SK-N-SH (cell line): ENCODE measurements around the gene STIM1. TPM values are rescaled to one million over a fixed set of nuclear protein-coding genes. Genes with fewer than 3 reads are reported as not detected.

ENCODE experiments used
- CTCF ChIA-PET: fragments of 300-600, 350-600 bp; formaldehyde crosslinking; extraction: SDS; loops from one replicate; lab custom pipeline; 2021; lab: Yijun Ruan, JAX
- POLR2A ChIA-PET: fragments of 350-600 bp; sonication (Branson Sonifier 250); formaldehyde crosslinking; extraction: SDS; loops from one replicate; lab custom pipeline; 2020; ENCODE audit warnings: antibody characterized with exemption, inconsistent platforms; lab: Yijun Ruan, JAX
- DNase-seq: peaks from one replicate; pipeline ENCODE4 v3.0.0; 2012
- H2AFZ ChIP-seq: fragments of 200-600 bp; sonication (generic); 2 replicates; pipeline ENCODE4 v1.8.1; 2016; ENCODE audit warnings: antibody characterized with exemption, mild to moderate bottlenecking, low read depth
- H3F3A ChIP-seq: fragments of 200-600 bp; sonication (generic); replicated peaks from 2 replicates; pipeline ENCODE3; 2016; ENCODE audit warnings: antibody characterized with exemption, mild to moderate bottlenecking; ENCODE audit not compliant: insufficient read depth
- H3K27ac ChIP-seq, 2 experiments: fragments of 200-500 bp in 1 of 2; fragments of 200-600 bp in 1 of 2; sonication (Bioruptor generic) in 1 of 2; sonication (generic), shearing (Covaris generic) in 1 of 2; 2 replicates each; pipeline versions ENCODE4 v1.5.1 to v1.6.1; 2014 to 2016; ENCODE audit warnings: low read depth in 2 of 2, inconsistent platforms in 1 of 2, low read length in 1 of 2, mild to moderate bottlenecking in 1 of 2, mixed read lengths in 1 of 2
- H3K27me3 ChIP-seq: fragments of 200-600 bp; sonication (generic), shearing (Covaris generic); 2 replicates; pipeline ENCODE4 v1.6.1; 2016; ENCODE audit warnings: mixed run types; ENCODE audit not compliant: insufficient read depth
- H3K36me3 ChIP-seq, 2 experiments: fragments of 200-500 bp in 1 of 2; fragments of 200-600 bp in 1 of 2; sonication (Bioruptor generic) in 1 of 2; sonication (generic) in 1 of 2; replicated peaks in 1 of 2; 2 replicates each; pipeline versions ENCODE3 to v1.5.1; 2014 to 2016; ENCODE audit warnings: low read length in 1 of 2, mild to moderate bottlenecking in 1 of 2; ENCODE audit not compliant: insufficient read depth in 2 of 2, control insufficient read depth in 1 of 2
- H3K4me1 ChIP-seq, 2 experiments: fragments of 200-500 bp in 1 of 2; fragments of 200-600 bp in 1 of 2; sonication (Bioruptor generic) in 1 of 2; sonication (generic), shearing (Covaris generic) in 1 of 2; 2 replicates each; pipeline versions ENCODE4 v1.5.1 to v1.6.1; 2014 to 2016; ENCODE audit warnings: low read depth in 1 of 2, low read length in 1 of 2, mixed run types in 1 of 2; ENCODE audit not compliant: insufficient read depth in 2 of 2, control insufficient read depth in 1 of 2
- H3K4me2 ChIP-seq: fragments of 200-600 bp; sonication (generic), shearing (Covaris generic); 2 replicates; pipeline ENCODE4 v1.6.1; 2017; ENCODE audit warnings: mixed run types
- H3K4me3 ChIP-seq, 2 experiments: fragments of 200-500 bp in 1 of 2; fragments of 200-600 bp in 1 of 2; sonication (Bioruptor generic) in 1 of 2; sonication (generic), shearing (Covaris generic) in 1 of 2; 2 replicates each; pipeline versions ENCODE4 v1.5.1 to v1.8.1; 2014 to 2016; ENCODE audit warnings: low read depth in 2 of 2, inconsistent platforms in 1 of 2, low read length in 1 of 2, mild to moderate bottlenecking in 1 of 2, mixed read lengths in 1 of 2, moderate library complexity in 1 of 2
- H3K79me2 ChIP-seq: fragments of 200-600 bp; sonication (generic); 2 replicates; pipeline ENCODE4 v1.8.1; 2017; ENCODE audit warnings: mild to moderate bottlenecking; ENCODE audit not compliant: insufficient read depth
- H3K9ac ChIP-seq: fragments of 200-600 bp; sonication (generic); 2 replicates; pipeline ENCODE4 v1.6.1; 2017; ENCODE audit warnings: mixed run types
- H3K9me2 ChIP-seq: fragments of 200-600 bp; sonication (generic); 2 replicates; pipeline ENCODE4 v1.6.1; 2017; ENCODE audit warnings: mixed run types
- H3K9me3 ChIP-seq: fragments of 200-600 bp; sonication (generic); 2 replicates; pipeline ENCODE4 v1.6.1; 2017; ENCODE audit warnings: mixed run types, mild to moderate bottlenecking, moderate library complexity
- H4K20me1 ChIP-seq: fragments of 200-600 bp; sonication (generic); 2 replicates; pipeline ENCODE4 v1.6.1; 2017; ENCODE audit warnings: mild to moderate bottlenecking, mixed run types; ENCODE audit not compliant: insufficient read depth
- CHD2 ChIP-seq: fragments of 150-350 bp; IDR thresholded peaks from 2 replicates; pipeline ENCODE4 v1.6.1; 2018; ENCODE audit warnings: low read length; ENCODE audit not compliant: partially characterized antibody
- EP300 ChIP-seq, 2 experiments: IDR thresholded peaks; 2 replicates each; pipeline versions ENCODE4 v1.4.0 to v1.6.1; 2012; ENCODE audit warnings: borderline replicate concordance in 1 of 2, low read depth in 1 of 2, low read length in 1 of 2
- EZH2phosphoT487 ChIP-seq: fragments of 200-600 bp; sonication (generic); IDR thresholded peaks from 2 replicates; pipeline ENCODE4 v1.6.1; 2017; ENCODE audit warnings: low read depth, mixed run types, mild to moderate bottlenecking, antibody characterized with exemption, moderate library complexity, borderline replicate concordance
- FOXM1 ChIP-seq: IDR thresholded peaks from 2 replicates; pipeline ENCODE4 v1.4.0; 2012; ENCODE audit warnings: low read depth, mild to moderate bottlenecking
- GABPA ChIP-seq: IDR thresholded peaks from 2 replicates; pipeline ENCODE4 v1.4.0; 2012; ENCODE audit warnings: low read depth, mild to moderate bottlenecking
- MXI1 ChIP-seq: IDR thresholded peaks from 2 replicates; pipeline ENCODE4 v1.6.1; 2012; ENCODE audit warnings: mild to moderate bottlenecking, low read depth, low read length, improper control_type of control experiment
- NFIC ChIP-seq: IDR thresholded peaks from 2 replicates; pipeline ENCODE4 v1.4.0; 2012; ENCODE audit warnings: borderline replicate concordance
- POLR2AphosphoS5 ChIP-seq: IDR thresholded peaks from 2 replicates; pipeline ENCODE4 v1.6.1; 2012; ENCODE audit warnings: low read depth, low read length
- RAD21 ChIP-seq: IDR thresholded peaks from 2 replicates; pipeline ENCODE4 v1.6.1; 2012; ENCODE audit warnings: mild to moderate bottlenecking, low read length
- RFX5 ChIP-seq: IDR thresholded peaks from 2 replicates; pipeline ENCODE4 v1.6.1; 2012; ENCODE audit warnings: mild to moderate bottlenecking, improper control_type of control experiment, low read length
- RXRA ChIP-seq: IDR thresholded peaks from 2 replicates; pipeline ENCODE4 v1.4.0; 2012; ENCODE audit warnings: low read depth, mild to moderate bottlenecking, borderline replicate concordance
- SMC3 ChIP-seq: IDR thresholded peaks from 2 replicates; pipeline ENCODE4 v1.6.1; 2012; ENCODE audit warnings: low read depth, low read length, improper control_type of control experiment
- TEAD4 ChIP-seq: IDR thresholded peaks from 2 replicates; pipeline ENCODE4 v1.4.0; 2012; ENCODE audit warnings: mild to moderate bottlenecking, borderline replicate concordance; ENCODE audit not compliant: insufficient read depth
- YY1 ChIP-seq: IDR thresholded peaks from 2 replicates; pipeline ENCODE4 v1.4.0; 2012; ENCODE audit warnings: low read depth, mild to moderate bottlenecking
- WGBS: methylation state at CpG from one replicate; pipeline ENCODE4 v1.1.6; 2017; ENCODE audit warnings: low lambda C conversion rate; 5-methylcytosine and 5-hydroxymethylcytosine counted together
- polyA plus RNA-seq, 3 experiments: library from polyadenylated mRNA; depleted of rRNA; stranded (reverse); fragments of >200 nt; gene quantifications; 2 replicates each; pipeline ENCODE4 v1.2.3, GENCODE V29; 2012
- TF ChIP-seq, protein P1 (sequence below): fragments of 150-350 bp; IDR thresholded peaks from 2 replicates; pipeline ENCODE4 v1.6.1; 2017; ENCODE audit warnings: antibody characterized with exemption, low read length, low read depth, borderline replicate concordance
- TF ChIP-seq, protein P2 (sequence below): IDR thresholded peaks from 2 replicates; pipeline ENCODE4 v1.4.0; 2012; ENCODE audit warnings: low read depth, borderline replicate concordance
- TF ChIP-seq, protein P3 (sequence below): IDR thresholded peaks from 2 replicates; pipeline ENCODE4 v1.6.1; 2012; ENCODE audit warnings: mild to moderate bottlenecking, low read depth, low read length, moderate library complexity
- TF ChIP-seq, protein P4 (sequence below): fragments of 150-350 bp; IDR thresholded peaks from 2 replicates; pipeline ENCODE4 v1.6.1; 2016; ENCODE audit warnings: mild to moderate bottlenecking, low read depth, low read length
- TF ChIP-seq, protein P5 (sequence below): IDR thresholded peaks from 2 replicates; pipeline ENCODE4; 2012
- TF ChIP-seq, protein P6 (sequence below): IDR thresholded peaks from 2 replicates; pipeline ENCODE4 v1.4.0; 2012; ENCODE audit warnings: low read depth

The STIM1 gene
- polyA plus RNA-seq, 1 of the 3 experiments (the other 2 are of a cell fraction), result 29.5 TPM

DNA sequence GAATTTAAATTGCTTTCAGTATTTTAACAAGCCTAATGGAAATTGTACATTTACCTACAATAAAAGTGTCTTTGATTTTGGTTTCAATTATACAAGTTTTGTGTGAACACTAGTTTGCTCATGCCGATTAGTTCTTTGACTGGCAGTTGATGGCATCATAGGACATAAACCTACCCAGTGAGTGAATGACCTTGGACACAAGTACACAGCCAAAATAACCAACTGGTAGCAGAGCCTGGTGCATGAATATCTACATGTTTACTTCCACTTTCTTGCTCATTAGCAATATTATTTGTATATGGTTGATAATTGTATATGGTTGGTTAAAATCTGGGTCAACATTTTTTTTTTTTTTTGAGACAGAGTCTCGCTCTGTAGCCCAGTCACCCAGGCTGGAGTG is 37.8 kb downstream of the STIM1 start:
- TF ChIP-seq NFIC, result no peak
- TF ChIP-seq GABPA, result no peak
- TF ChIP-seq RAD21, result no peak
- TF ChIP-seq, protein P1, sequence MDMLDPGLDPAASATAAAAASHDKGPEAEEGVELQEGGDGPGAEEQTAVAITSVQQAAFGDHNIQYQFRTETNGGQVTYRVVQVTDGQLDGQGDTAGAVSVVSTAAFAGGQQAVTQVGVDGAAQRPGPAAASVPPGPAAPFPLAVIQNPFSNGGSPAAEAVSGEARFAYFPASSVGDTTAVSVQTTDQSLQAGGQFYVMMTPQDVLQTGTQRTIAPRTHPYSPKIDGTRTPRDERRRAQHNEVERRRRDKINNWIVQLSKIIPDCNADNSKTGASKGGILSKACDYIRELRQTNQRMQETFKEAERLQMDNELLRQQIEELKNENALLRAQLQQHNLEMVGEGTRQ, result no peak
- no peak for TF ChIP-seq SMC3
- no peak for TF ChIP-seq TEAD4
- TF ChIP-seq, protein P2, sequence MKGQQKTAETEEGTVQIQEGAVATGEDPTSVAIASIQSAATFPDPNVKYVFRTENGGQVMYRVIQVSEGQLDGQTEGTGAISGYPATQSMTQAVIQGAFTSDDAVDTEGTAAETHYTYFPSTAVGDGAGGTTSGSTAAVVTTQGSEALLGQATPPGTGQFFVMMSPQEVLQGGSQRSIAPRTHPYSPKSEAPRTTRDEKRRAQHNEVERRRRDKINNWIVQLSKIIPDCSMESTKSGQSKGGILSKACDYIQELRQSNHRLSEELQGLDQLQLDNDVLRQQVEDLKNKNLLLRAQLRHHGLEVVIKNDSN, result no peak
- TF ChIP-seq EP300 (IDR thresholded peaks at IDR 0.05; ENCODE audit: borderline replicate concordance in 1 of 2, low read depth in 1 of 2, low read length in 1 of 2), result no peak
- no peak for TF ChIP-seq YY1
- no peak for TF ChIP-seq RXRA
- TF ChIP-seq RFX5, result no peak
- no peak for TF ChIP-seq POLR2AphosphoS5
- TF ChIP-seq, protein P3, sequence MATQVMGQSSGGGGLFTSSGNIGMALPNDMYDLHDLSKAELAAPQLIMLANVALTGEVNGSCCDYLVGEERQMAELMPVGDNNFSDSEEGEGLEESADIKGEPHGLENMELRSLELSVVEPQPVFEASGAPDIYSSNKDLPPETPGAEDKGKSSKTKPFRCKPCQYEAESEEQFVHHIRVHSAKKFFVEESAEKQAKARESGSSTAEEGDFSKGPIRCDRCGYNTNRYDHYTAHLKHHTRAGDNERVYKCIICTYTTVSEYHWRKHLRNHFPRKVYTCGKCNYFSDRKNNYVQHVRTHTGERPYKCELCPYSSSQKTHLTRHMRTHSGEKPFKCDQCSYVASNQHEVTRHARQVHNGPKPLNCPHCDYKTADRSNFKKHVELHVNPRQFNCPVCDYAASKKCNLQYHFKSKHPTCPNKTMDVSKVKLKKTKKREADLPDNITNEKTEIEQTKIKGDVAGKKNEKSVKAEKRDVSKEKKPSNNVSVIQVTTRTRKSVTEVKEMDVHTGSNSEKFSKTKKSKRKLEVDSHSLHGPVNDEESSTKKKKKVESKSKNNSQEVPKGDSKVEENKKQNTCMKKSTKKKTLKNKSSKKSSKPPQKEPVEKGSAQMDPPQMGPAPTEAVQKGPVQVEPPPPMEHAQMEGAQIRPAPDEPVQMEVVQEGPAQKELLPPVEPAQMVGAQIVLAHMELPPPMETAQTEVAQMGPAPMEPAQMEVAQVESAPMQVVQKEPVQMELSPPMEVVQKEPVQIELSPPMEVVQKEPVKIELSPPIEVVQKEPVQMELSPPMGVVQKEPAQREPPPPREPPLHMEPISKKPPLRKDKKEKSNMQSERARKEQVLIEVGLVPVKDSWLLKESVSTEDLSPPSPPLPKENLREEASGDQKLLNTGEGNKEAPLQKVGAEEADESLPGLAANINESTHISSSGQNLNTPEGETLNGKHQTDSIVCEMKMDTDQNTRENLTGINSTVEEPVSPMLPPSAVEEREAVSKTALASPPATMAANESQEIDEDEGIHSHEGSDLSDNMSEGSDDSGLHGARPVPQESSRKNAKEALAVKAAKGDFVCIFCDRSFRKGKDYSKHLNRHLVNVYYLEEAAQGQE, result no peak
- no peak for TF ChIP-seq EZH2phosphoT487
- no peak for TF ChIP-seq CHD2
- TF ChIP-seq FOXM1, result no peak
- no peak for TF ChIP-seq MXI1
- TF ChIP-seq, protein P4, sequence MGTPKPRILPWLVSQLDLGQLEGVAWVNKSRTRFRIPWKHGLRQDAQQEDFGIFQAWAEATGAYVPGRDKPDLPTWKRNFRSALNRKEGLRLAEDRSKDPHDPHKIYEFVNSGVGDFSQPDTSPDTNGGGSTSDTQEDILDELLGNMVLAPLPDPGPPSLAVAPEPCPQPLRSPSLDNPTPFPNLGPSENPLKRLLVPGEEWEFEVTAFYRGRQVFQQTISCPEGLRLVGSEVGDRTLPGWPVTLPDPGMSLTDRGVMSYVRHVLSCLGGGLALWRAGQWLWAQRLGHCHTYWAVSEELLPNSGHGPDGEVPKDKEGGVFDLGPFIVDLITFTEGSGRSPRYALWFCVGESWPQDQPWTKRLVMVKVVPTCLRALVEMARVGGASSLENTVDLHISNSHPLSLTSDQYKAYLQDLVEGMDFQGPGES, result no peak
- TF ChIP-seq, protein P5, sequence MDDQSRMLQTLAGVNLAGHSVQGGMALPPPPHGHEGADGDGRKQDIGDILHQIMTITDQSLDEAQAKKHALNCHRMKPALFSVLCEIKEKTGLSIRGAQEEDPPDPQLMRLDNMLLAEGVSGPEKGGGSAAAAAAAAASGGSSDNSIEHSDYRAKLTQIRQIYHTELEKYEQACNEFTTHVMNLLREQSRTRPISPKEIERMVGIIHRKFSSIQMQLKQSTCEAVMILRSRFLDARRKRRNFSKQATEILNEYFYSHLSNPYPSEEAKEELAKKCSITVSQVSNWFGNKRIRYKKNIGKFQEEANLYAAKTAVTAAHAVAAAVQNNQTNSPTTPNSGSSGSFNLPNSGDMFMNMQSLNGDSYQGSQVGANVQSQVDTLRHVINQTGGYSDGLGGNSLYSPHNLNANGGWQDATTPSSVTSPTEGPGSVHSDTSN, result no peak
- TF ChIP-seq, protein P6, sequence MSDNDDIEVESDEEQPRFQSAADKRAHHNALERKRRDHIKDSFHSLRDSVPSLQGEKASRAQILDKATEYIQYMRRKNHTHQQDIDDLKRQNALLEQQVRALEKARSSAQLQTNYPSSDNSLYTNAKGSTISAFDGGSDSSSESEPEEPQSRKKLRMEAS, result no peak
- 100% methylated on average over 2 of the region's 2 CpGs for WGBS
- H2AFZ ChIP-seq, result no peak overlapping the region
- H3K4me2 ChIP-seq, result no peak overlapping the region
- no peak overlapping the region for H3K27ac ChIP-seq
- no peaks in the 10 kb centered on the region for H3K9me3 ChIP-seq
- H3K4me1 ChIP-seq, result peaks cover 0 to 7% of the 10 kb centered on the region in 2 experiments; a peak in 1 of 4 replicates
- ChIA-PET CTCF (no interaction called here), POLR2A (no interaction called here)
- H3K79me2 ChIP-seq, result peaks cover 4% of the 10 kb centered on the region; the same call in 1 of the 2 replicates
- H3K27me3 ChIP-seq, result no peaks in the 10 kb centered on the region
- H3K36me3 ChIP-seq, result no peaks in the 10 kb centered on the region
- H4K20me1 ChIP-seq, result no peaks in the 10 kb centered on the region
- H3F3A ChIP-seq, result peaks cover 3% of the 10 kb centered on the region
- H3K9ac ChIP-seq, result no peak overlapping the region
- H3K4me3 ChIP-seq, result no peak overlapping the region
- DNase-seq, result no peak
- no peaks in the 10 kb centered on the region for H3K9me2 ChIP-seq
